Measurements from ENCODE around the gene KBTBD13. TPM values are rescaled to one million over a fixed set of nuclear protein-coding genes. Genes with fewer than 3 reads are reported as not detected.

The KBTBD13 gene
- polyA plus RNA-seq, result not detected in 3 replicates
- polyA plus RNA-seq (2011; ENCODE audit: low read depth), result not detected
- not detected in 2 replicates for polyA plus RNA-seq (2011; cell fraction: cytosol; rRNA removed)
- not detected in 2 replicates for polyA plus RNA-seq (2011; cell fraction: nucleus; rRNA removed)
- not detected in 2 replicates for polyA plus RNA-seq (2012; ENCODE audit: low replicate concordance)
- not detected in 3 replicates for polyA minus RNA-seq
- not detected for polyA minus RNA-seq (2011; cell fraction: cytosol; rRNA and poly(A)+ RNA removed)
- polyA minus RNA-seq (2011; cell fraction: nucleus; rRNA and poly(A)+ RNA removed), result not detected in 2 replicates

GRCh38 chr15:65076486-65077290 is at the start of gene KBTBD13:
TSS of gene KBTBD13 (plus strand) at chr15:65076746. CDS start at chr15:65076816, 70 bp downstream.
- FAIRE-seq (no peak), DNase-seq (ENCODE audit: low read depth, low spot score) (no peak)
- H3K9me1 ChIP-seq (ENCODE audit: control insufficient read depth, extremely low read depth, insufficient read depth, low read length), result no peaks in the 10 kb centered on the region
- H3K4me1 ChIP-seq (ENCODE audit: control insufficient read depth, extremely low read depth, insufficient read depth, low read length), result no peaks in the 10 kb centered on the region
- no peak within 1 kb of the TSS for H3K4me2 ChIP-seq (ENCODE audit: control insufficient read depth, extremely low read depth, insufficient read depth, low read depth, low read length)
- TF ChIP-seq CTCF (optimal IDR thresholded peaks at IDR 0.05 in 1 of 3, IDR thresholded peaks at IDR 0.05 in 1 of 3, conservative IDR thresholded peaks at IDR 0.05 in 1 of 3; ENCODE audit: extremely low read depth in 1 of 3, insufficient read depth in 2 of 3, low read length in 3 of 3) (no peak), EZH2 (IDR thresholded peaks at IDR 0.05; ENCODE audit: low read length) (peak; percentile 67)
- H3K27ac ChIP-seq (ENCODE audit: control insufficient read depth, insufficient read depth, low read length), result no peak within 1 kb of the TSS
- peaks cover 20% of the 10 kb centered on the region for H3K27me3 ChIP-seq (ENCODE audit: control insufficient read depth, extremely low read depth, insufficient read depth, low read length)
- no peak within 1 kb of the TSS for H3K4me3 ChIP-seq (ENCODE audit: control insufficient read depth in 2 of 3, extremely low read depth in 1 of 3, insufficient read depth in 2 of 3, low read depth in 1 of 3, low read length in 3 of 3)
- no peaks in the 10 kb centered on the region for H3K79me2 ChIP-seq (ENCODE audit: control insufficient read depth, insufficient read depth, low read length)
- H3K9me3 ChIP-seq (ENCODE audit: control insufficient read depth, low read depth, low read length), result no peaks in the 10 kb centered on the region
- dilution Hi-C loops (cut with MboI; ENCODE audit: extremely low pct_ligation_motif_present, low sequenced_read_pairs), result no loop called here
- no peaks in the 10 kb centered on the region for H3K36me3 ChIP-seq (ENCODE audit: control insufficient read depth in 2 of 2, extremely low read depth in 1 of 2, insufficient read depth in 2 of 2, low read length in 2 of 2)
- H3K9ac ChIP-seq (ENCODE audit: control insufficient read depth, extremely low read depth, insufficient read depth, low read length), result no peak within 1 kb of the TSS
- no peaks in the 10 kb centered on the region for H4K20me1 ChIP-seq (ENCODE audit: control insufficient read depth, extremely low read depth, insufficient read depth, low read length)
- H2AFZ ChIP-seq (ENCODE audit: control insufficient read depth, low read length), result no peak within 1 kb of the TSS

GRCh38 chr15:65026756-65027155 is 49.8 kb upstream of the KBTBD13 start:
- Histone ChIP-seq H3K27ac (ENCODE audit: control insufficient read depth, insufficient read depth, low read length) (no peak overlapping the region), H3K4me3 (ENCODE audit: control insufficient read depth in 2 of 3, extremely low read depth in 1 of 3, insufficient read depth in 2 of 3, low read depth in 1 of 3, low read length in 3 of 3) (no peak overlapping the region), H2AFZ (ENCODE audit: control insufficient read depth, low read length) (no peak overlapping the region), H3K9ac (ENCODE audit: control insufficient read depth, extremely low read depth, insufficient read depth, low read length) (no peak overlapping the region), H3K79me2 (ENCODE audit: control insufficient read depth, insufficient read depth, low read length) (peaks cover 11% of the 10 kb centered on the region), H4K20me1 (ENCODE audit: control insufficient read depth, extremely low read depth, insufficient read depth, low read length) (no peaks in the 10 kb centered on the region), H3K4me2 (ENCODE audit: control insufficient read depth, extremely low read depth, insufficient read depth, low read depth, low read length) (no peak overlapping the region), H3K36me3 (ENCODE audit: control insufficient read depth in 2 of 2, extremely low read depth in 1 of 2, insufficient read depth in 2 of 2, low read length in 2 of 2) (peaks cover 5 to 14% of the 10 kb centered on the region in 2 experiments), H3K9me1 (ENCODE audit: control insufficient read depth, extremely low read depth, insufficient read depth, low read length) (no peaks in the 10 kb centered on the region), H3K9me3 (ENCODE audit: control insufficient read depth, low read depth, low read length) (no peaks in the 10 kb centered on the region), H3K27me3 (ENCODE audit: control insufficient read depth, extremely low read depth, insufficient read depth, low read length) (no peaks in the 10 kb centered on the region), H3K4me1 (ENCODE audit: control insufficient read depth, extremely low read depth, insufficient read depth, low read length) (peaks cover 14% of the 10 kb centered on the region)
- no peak for TF ChIP-seq CTCF (optimal IDR thresholded peaks at IDR 0.05 in 1 of 3, IDR thresholded peaks at IDR 0.05 in 1 of 3, conservative IDR thresholded peaks at IDR 0.05 in 1 of 3; ENCODE audit: extremely low read depth in 1 of 3, insufficient read depth in 2 of 3, low read length in 3 of 3)
- no peak for TF ChIP-seq EZH2 (IDR thresholded peaks at IDR 0.05; ENCODE audit: low read length)
- DNase-seq (ENCODE audit: low read depth, low spot score) (no peak), FAIRE-seq (no peak)
- dilution Hi-C loops (cut with MboI; ENCODE audit: extremely low pct_ligation_motif_present, low sequenced_read_pairs), result no loop called here

Measured in keratinocyte (primary cell).